IPS-18a (cell line): ENCODE results near the gene ANKS6.

Experiments used
- H3K27ac ChIP-seq: one replicate; pipeline ENCODE4 v1.5.1; 2013; ENCODE audit warnings: low read length
- H3K27me3 ChIP-seq: one replicate; pipeline ENCODE4 v1.6.1; 2013; ENCODE audit warnings: mild to moderate bottlenecking, low read length; ENCODE audit not compliant: control insufficient read depth, insufficient read depth
- H3K36me3 ChIP-seq: one replicate; pipeline ENCODE4 v1.6.1; 2013; ENCODE audit warnings: low read depth, low read length; ENCODE audit not compliant: control insufficient read depth
- H3K4me1 ChIP-seq: one replicate; pipeline ENCODE4 v1.6.1; 2013; ENCODE audit warnings: low read depth, low read length; ENCODE audit not compliant: control insufficient read depth
- H3K4me3 ChIP-seq: one replicate; pipeline ENCODE4 v1.5.1; 2013; ENCODE audit warnings: low read length
- H3K9ac ChIP-seq: one replicate; pipeline ENCODE4 v1.6.1; 2013; ENCODE audit warnings: mild to moderate bottlenecking, low read length, moderate library complexity
- H3K9me3 ChIP-seq: one replicate; pipeline ENCODE4 v1.6.1; 2013; ENCODE audit warnings: low read depth, low read length; ENCODE audit not compliant: control insufficient read depth

The ANKS6 gene

GRCh38 chr9:98777618-98778017 lies 18.7 kb downstream of the ANKS6 start:
- H3K27me3 ChIP-seq = no peaks in the 10 kb centered on the region
- no peak overlapping the region for H3K27ac ChIP-seq
- no peaks in the 10 kb centered on the region for H3K4me1 ChIP-seq
- no peak overlapping the region for H3K4me3 ChIP-seq
- H3K36me3 ChIP-seq = peaks cover 33% of the 10 kb centered on the region
- H3K9me3 ChIP-seq = no peaks in the 10 kb centered on the region
- H3K9ac ChIP-seq = no peak overlapping the region

GRCh38 chr9:98775831-98776441 lies 20.4 kb downstream of the ANKS6 start:
- Histone ChIP-seq H3K36me3 (peaks cover 36% of the 10 kb centered on the region), H3K9ac (no peak overlapping the region), H3K9me3 (no peaks in the 10 kb centered on the region), H3K4me1 (no peaks in the 10 kb centered on the region), H3K27ac (no peak overlapping the region), H3K4me3 (no peak overlapping the region), H3K27me3 (no peaks in the 10 kb centered on the region)

GRCh38 chr9:98774746-98775145 lies 21.6 kb downstream of the ANKS6 start:
- Histone ChIP-seq H3K9me3 (no peaks in the 10 kb centered on the region), H3K9ac (no peak overlapping the region), H3K27ac (no peak overlapping the region), H3K27me3 (no peaks in the 10 kb centered on the region), H3K4me3 (no peak overlapping the region), H3K4me1 (no peaks in the 10 kb centered on the region), H3K36me3 (peaks cover 44% of the 10 kb centered on the region)

GRCh38 chr9:98773721-98774120 lies 22.6 kb downstream of the ANKS6 start:
- H3K27me3 ChIP-seq = no peaks in the 10 kb centered on the region
- H3K36me3 ChIP-seq = peaks cover 47% of the 10 kb centered on the region
- no peaks in the 10 kb centered on the region for H3K9me3 ChIP-seq
- no peak overlapping the region for H3K4me3 ChIP-seq
- no peaks in the 10 kb centered on the region for H3K4me1 ChIP-seq
- H3K9ac ChIP-seq = no peak overlapping the region
- H3K27ac ChIP-seq = no peak overlapping the region

GRCh38 chr9:98772364-98773155 lies 23.8 kb downstream of the ANKS6 start:
- no peak overlapping the region for H3K9ac ChIP-seq
- no peak overlapping the region for H3K4me3 ChIP-seq
- H3K9me3 ChIP-seq = no peaks in the 10 kb centered on the region
- H3K27ac ChIP-seq = no peak overlapping the region
- H3K27me3 ChIP-seq = no peaks in the 10 kb centered on the region
- peaks cover 56% of the 10 kb centered on the region for H3K36me3 ChIP-seq
- no peaks in the 10 kb centered on the region for H3K4me1 ChIP-seq

GRCh38 chr9:98771209-98771874 lies 25.0 kb downstream of the ANKS6 start:
- Histone ChIP-seq H3K4me1 (no peaks in the 10 kb centered on the region), H3K4me3 (no peak overlapping the region), H3K27ac (no peak overlapping the region), H3K9ac (no peak overlapping the region), H3K36me3 (peaks cover 61% of the 10 kb centered on the region), H3K27me3 (no peaks in the 10 kb centered on the region), H3K9me3 (no peaks in the 10 kb centered on the region)

GRCh38 chr9:98770717-98771116 lies 25.6 kb downstream of the ANKS6 start:
- Histone ChIP-seq H3K9me3 (no peaks in the 10 kb centered on the region), H3K4me1 (no peaks in the 10 kb centered on the region), H3K27ac (no peak overlapping the region), H3K27me3 (no peaks in the 10 kb centered on the region), H3K4me3 (no peak overlapping the region), H3K36me3 (peaks cover 63% of the 10 kb centered on the region), H3K9ac (no peak overlapping the region)

- Histone ChIP-seq H3K4me3 (no peak overlapping the region), H3K36me3 (peaks cover 56% of the 10 kb centered on the region), H3K4me1 (no peaks in the 10 kb centered on the region), H3K27ac (no peak overlapping the region), H3K27me3 (no peaks in the 10 kb centered on the region), H3K9ac (no peak overlapping the region), H3K9me3 (no peaks in the 10 kb centered on the region)
Measured at GRCh38 chr9:98768344-98768743, 28.0 kb downstream of the ANKS6 start.

GRCh38 chr9:98767915-98768314 lies 28.4 kb downstream of the ANKS6 start:
- Histone ChIP-seq H3K4me1 (no peaks in the 10 kb centered on the region), H3K36me3 (peaks cover 51% of the 10 kb centered on the region), H3K9ac (no peak overlapping the region), H3K4me3 (no peak overlapping the region), H3K9me3 (no peaks in the 10 kb centered on the region), H3K27ac (no peak overlapping the region), H3K27me3 (no peaks in the 10 kb centered on the region)

- Histone ChIP-seq H3K27ac (no peak overlapping the region), H3K9me3 (no peaks in the 10 kb centered on the region), H3K9ac (no peak overlapping the region), H3K4me3 (no peak overlapping the region), H3K27me3 (no peaks in the 10 kb centered on the region), H3K4me1 (no peaks in the 10 kb centered on the region), H3K36me3 (peaks cover 48% of the 10 kb centered on the region)
Measured at GRCh38 chr9:98767196-98767595, 29.2 kb downstream of the ANKS6 start.

- no peak overlapping the region for H3K9ac ChIP-seq
- no peaks in the 10 kb centered on the region for H3K9me3 ChIP-seq
- H3K36me3 ChIP-seq = peaks cover 42% of the 10 kb centered on the region
- no peaks in the 10 kb centered on the region for H3K27me3 ChIP-seq
- no peaks in the 10 kb centered on the region for H3K4me1 ChIP-seq
- no peak overlapping the region for H3K27ac ChIP-seq
- H3K4me3 ChIP-seq = no peak overlapping the region
Measured at GRCh38 chr9:98766586-98766985, 29.8 kb downstream of the ANKS6 start.
